Endothelial cell of umbilical vein (primary cell): ENCODE data around the gene ZNF319. TPM values are rescaled to one million over a fixed set of nuclear protein-coding genes. Genes with fewer than 3 reads are reported as not detected.

Experiments used
- BruUV-seq: library from RNA; stranded (reverse); fragments of 400-500 nt; replicated peaks from 2 replicates; lab custom pipeline; 2021; lab: Mats Ljungman, UMichigan
- CTCF ChIA-PET: fragments of 300-600, 350-600 bp; sonication (Branson Sonifier 250); formaldehyde crosslinking; loops from one replicate; lab custom pipeline; 2021; ENCODE audit warnings: antibody characterized with exemption, inconsistent platforms; lab: Charles Lee
- POLR2A ChIA-PET: fragments of 300-600, 350-600 bp; sonication (Branson Sonifier 250); formaldehyde crosslinking; loops from one replicate; lab custom pipeline; 2021; ENCODE audit warnings: antibody characterized with exemption, inconsistent platforms; lab: Charles Lee
- DNase-seq: peaks from one replicate; pipeline ENCODE4 v3.0.0-alpha.2; 2011; ENCODE audit warnings: low read depth, low spot score
- FAIRE-seq: peaks from 2 replicates; lab custom pipeline; 2011; peaks lifted over from hg19 to GRCh38; lab: Jason Lieb, UNC
- H2AFZ ChIP-seq: 2 replicates; pipeline ENCODE4 v1.6.0; 2012; ENCODE audit warnings: low read depth, low read length, control low read depth, inconsistent platforms
- H3K27ac ChIP-seq: 2 replicates; pipeline ENCODE4 v1.5.1; 2011; ENCODE audit warnings: low read depth, mild to moderate bottlenecking, control low read depth, low read length, moderate library complexity; ENCODE audit not compliant: insufficient read depth
- H3K27me3 ChIP-seq, 2 experiments: 2 replicates each; pipeline versions ENCODE4 v1.6.0 to v1.6.1; 2011; ENCODE audit warnings: low read length in 2 of 2, mixed read lengths in 1 of 2; ENCODE audit not compliant: control insufficient read depth in 2 of 2, insufficient read depth in 2 of 2
- H3K36me3 ChIP-seq, 2 experiments: 2 replicates in 1 of 2; 3 replicates in 1 of 2; pipeline ENCODE4 v1.5.1; 2011; ENCODE audit warnings: low read length in 2 of 2, mild to moderate bottlenecking in 1 of 2, moderate library complexity in 1 of 2; ENCODE audit not compliant: control insufficient read depth in 2 of 2, insufficient read depth in 2 of 2; ENCODE audit errors: extremely low read depth in 1 of 2
- H3K4me1 ChIP-seq: 3 replicates; pipeline ENCODE4 v1.5.1; 2011; ENCODE audit warnings: mild to moderate bottlenecking, low read length; ENCODE audit not compliant: control insufficient read depth, insufficient read depth; ENCODE audit errors: extremely low read depth
- H3K4me2 ChIP-seq: 2 replicates; pipeline ENCODE4 v1.6.1; 2011; ENCODE audit warnings: low read length, control low read depth, mixed read lengths; ENCODE audit not compliant: insufficient read depth
- H3K4me3 ChIP-seq, 3 experiments: fragments of 200-600 bp in 1 of 3; sonication (generic), shearing (Covaris generic) in 1 of 3; replicated peaks in 1 of 3; 2 replicates each; pipeline ENCODE4 v1.5.1; 2011 to 2016; ENCODE audit warnings: control low read depth in 3 of 3, low read length in 3 of 3, mild to moderate bottlenecking in 2 of 3, inconsistent platforms in 1 of 3, low read depth in 1 of 3, moderate library complexity in 1 of 3; ENCODE audit not compliant: insufficient read depth in 1 of 3
- H3K79me2 ChIP-seq: 2 replicates; pipeline ENCODE4 v1.6.0; 2012; ENCODE audit warnings: low read length, inconsistent platforms; ENCODE audit not compliant: control insufficient read depth, insufficient read depth
- H3K9ac ChIP-seq: replicated peaks from 2 replicates; pipeline ENCODE3; 2011; ENCODE audit warnings: low read length, control low read depth; ENCODE audit not compliant: insufficient read depth; ENCODE audit errors: extremely low read depth
- H3K9me1 ChIP-seq: replicated peaks from 3 replicates; pipeline ENCODE4 v1.6.0; 2011; ENCODE audit warnings: mild to moderate bottlenecking, low read length; ENCODE audit not compliant: control insufficient read depth, insufficient read depth; ENCODE audit errors: extremely low read depth
- H3K9me3 ChIP-seq: replicated peaks from 2 replicates; pipeline ENCODE4 v1.5.1; 2012; ENCODE audit warnings: low read length, inconsistent platforms; ENCODE audit not compliant: control insufficient read depth, insufficient read depth
- H4K20me1 ChIP-seq: replicated peaks from 2 replicates; pipeline ENCODE3; 2011; ENCODE audit warnings: mild to moderate bottlenecking, low read length; ENCODE audit not compliant: control insufficient read depth, insufficient read depth; ENCODE audit errors: extremely low read depth
- CTCF ChIP-seq, 2 donors: IDR thresholded peaks; 1 replicate in 1 of 2; 2 replicates in 1 of 2; pipeline ENCODE4 v1.5.1; 2011; ENCODE audit warnings: low read length in 2 of 2, mild to moderate bottlenecking in 2 of 2, moderate library complexity in 2 of 2, control low read depth in 1 of 2, inconsistent platforms in 1 of 2, low read depth in 1 of 2; ENCODE audit not compliant: insufficient read depth in 1 of 2; ENCODE audit errors: extremely low read depth in 1 of 2
- EZH2 ChIP-seq: IDR thresholded peaks from 2 replicates; pipeline ENCODE4 v1.6.1; 2012; ENCODE audit warnings: borderline replicate concordance, low read depth, mild to moderate bottlenecking, moderate library complexity, low read length, inconsistent platforms; ENCODE audit not compliant: severe bottlenecking
- FOS ChIP-seq: IDR thresholded peaks from 2 replicates; pipeline ENCODE4 v1.6.1; 2011; ENCODE audit warnings: mild to moderate bottlenecking, low read length, moderate library complexity, borderline replicate concordance; ENCODE audit not compliant: insufficient read depth
- GATA2 ChIP-seq: IDR thresholded peaks from 2 replicates; pipeline ENCODE4 v1.7.0; 2011; ENCODE audit warnings: low read depth, mild to moderate bottlenecking, moderate library complexity, mixed read lengths, low read length; ENCODE audit not compliant: insufficient read length, insufficient read depth
- JUN ChIP-seq: IDR thresholded peaks from 2 replicates; pipeline ENCODE4 v1.6.1; 2011; ENCODE audit warnings: borderline replicate concordance, low read depth; ENCODE audit not compliant: insufficient read length, insufficient read depth
- MAX ChIP-seq: IDR thresholded peaks from 2 replicates; pipeline ENCODE4 v1.6.1; 2011; ENCODE audit not compliant: insufficient read depth, insufficient read length
- MYC ChIP-seq: IDR thresholded peaks from one replicate; pipeline ENCODE4 v1.6.1; 2011; ENCODE audit warnings: mild to moderate bottlenecking, low read depth, low read length
- POLR2A ChIP-seq: IDR thresholded peaks from 2 replicates; pipeline ENCODE4 v1.6.1; 2012; ENCODE audit warnings: low read depth, mild to moderate bottlenecking, control low read depth, low read length
- POLR2AphosphoS5 ChIP-seq: IDR thresholded peaks from 2 replicates; pipeline ENCODE4 v1.6.1; 2012; ENCODE audit warnings: low read depth, mild to moderate bottlenecking, control low read depth, low read length, moderate library complexity; ENCODE audit not compliant: insufficient read depth
- dilution Hi-C: fragments of 300-500 bp; cut with MboI; formaldehyde crosslinking; loops from one replicate; pipeline ENCODE4 v1.15.0; 2019; ENCODE audit warnings: low sequenced_read_pairs; ENCODE audit not compliant: extremely low pct_ligation_motif_present
- intact Hi-C: fragments of 100-400 bp; cut with micrococcal nuclease; formaldehyde crosslinking; loops from one replicate; pipeline ENCODE4 v1.10.0; 2022
- polyA plus RNA-seq, 4 experiments: library from polyadenylated mRNA; depleted of rRNA in 3 of 4; stranded (reverse) in 3 of 4; unstranded in 1 of 4; fragments of >200 nt; gene quantifications; 2 replicates each; pipeline versions ENCODE4 v1.2.1 to v1.2.3, GENCODE V29; 2011 to 2012; ENCODE audit warnings: missing spikeins in 1 of 4
- total RNA-seq: library from RNA; stranded (reverse); gene quantifications from 2 replicates; pipeline ENCODE4 v1.2.3, GENCODE V29; 2021

ZNF319 gene
- total and polyA plus RNA-seq, 2 donors (not counting 3 experiments of a cell fraction or from before 2014, with no cell fraction given), result 5.4 to 9.9 TPM

- no peak overlapping the region for H3K4me2 ChIP-seq
- no peaks in the 10 kb centered on the region for H4K20me1 ChIP-seq
- H3K9me1 ChIP-seq, result no peaks in the 10 kb centered on the region
- no TSS peak for BruUV-seq
- no peak overlapping the region for H3K9ac ChIP-seq
- TF ChIP-seq FOS (no peak), GATA2 (no peak), POLR2AphosphoS5 (no peak), CTCF (IDR thresholded peaks at IDR 0.05; ENCODE audit: extremely low read depth in 1 of 2, insufficient read depth in 1 of 2, low read depth in 1 of 2, low read length in 2 of 2) (no peak), POLR2A (no peak), MYC (no peak), MAX (no peak), EZH2 (no peak), JUN (no peak)
- no peak overlapping the region for H3K27ac ChIP-seq
- no peak overlapping the region for H2AFZ ChIP-seq
- H3K9me3 ChIP-seq, result no peaks in the 10 kb centered on the region
- ChIA-PET POLR2A (no interaction called here), CTCF (no interaction called here)
- H3K36me3 ChIP-seq, result peaks cover 0 to 16% of the 10 kb centered on the region in 2 experiments
- H3K4me1 ChIP-seq, result peaks cover 8% of the 10 kb centered on the region
- intact Hi-C loops, result no loop called here
- no peak overlapping the region for H3K4me3 ChIP-seq
- H3K27me3 ChIP-seq, result no peaks in the 10 kb centered on the region
- dilution Hi-C loops, result no loop called here
- DNase-seq (no peak), FAIRE-seq (no peak)
- no peaks in the 10 kb centered on the region for H3K79me2 ChIP-seq
Observed at GRCh38 chr16:57993897-57994296, 6.6 kb downstream of the ZNF319 start.
